K562 (cell line): ENCODE measurements around the gene DCAF6. TPM values are rescaled to one million over a fixed set of nuclear protein-coding genes. Genes with fewer than 3 reads are reported as not detected.
A peak's percentile ranks its signal among the peaks of the same experiment; 100 is the strongest.

Experiments
- ATF1 ChIP-seq, 2 experiments: fragments of 450-650 bp in 1 of 2; IDR thresholded peaks; 2 replicates each; pipeline ENCODE4 v1.6.1; 2016; ENCODE audit warnings: missing compliant biosample characterization in 1 of 2, missing genetic modification characterization in 1 of 2
- BCLAF1 ChIP-seq, 2 experiments: fragments of 450-650 bp in 1 of 2; IDR thresholded peaks; 2 replicates each; pipeline ENCODE4 v1.6.1; 2011 to 2017; ENCODE audit warnings: low read depth in 2 of 2, antibody characterized with exemption in 1 of 2, borderline replicate concordance in 1 of 2, low read length in 1 of 2, mild to moderate bottlenecking in 1 of 2, mixed read lengths in 1 of 2; ENCODE audit not compliant: control insufficient read depth in 1 of 2
- CHD4 ChIP-seq: fragments of 200-600 bp; sonication (generic); IDR thresholded peaks from 3 replicates; pipeline ENCODE4 v1.6.1; 2012; ENCODE audit warnings: low read depth, mild to moderate bottlenecking, mixed read lengths, low read length, inconsistent platforms; ENCODE audit not compliant: insufficient read depth, insufficient replicate concordance, poor library complexity, severe bottlenecking
- EZH2 ChIP-seq: IDR thresholded peaks from 2 replicates; pipeline ENCODE4 v1.6.1; 2012; ENCODE audit warnings: low read depth, mild to moderate bottlenecking, inconsistent platforms, low read length, borderline replicate concordance
- ILF3 ChIP-seq: fragments of 450-650 bp; IDR thresholded peaks from 2 replicates; pipeline ENCODE4 v1.6.1; 2018; ENCODE audit warnings: antibody characterized with exemption, mild to moderate bottlenecking, moderate library complexity, borderline replicate concordance
- PCBP1 ChIP-seq: fragments of 200-400 bp; formaldehyde crosslinking; IDR thresholded peaks from 2 replicates; pipeline ENCODE4 v1.6.1; 2018; ENCODE audit warnings: mild to moderate bottlenecking, low read depth, low read length; ENCODE audit not compliant: poor library complexity, severe bottlenecking
- RBM34 ChIP-seq: fragments of 200-400 bp; formaldehyde crosslinking; IDR thresholded peaks from 2 replicates; pipeline ENCODE4 v1.6.1; 2018; ENCODE audit warnings: low read length, borderline replicate concordance; ENCODE audit not compliant: insufficient read depth
- RFX7 ChIP-seq: fragments of 250-450 bp; sonication (Bioruptor Pico); IDR thresholded peaks from 2 replicates; pipeline ENCODE4 v1.5.1; 2021; ENCODE audit warnings: mild to moderate bottlenecking
- RNF219 ChIP-seq: fragments of 250-450 bp; sonication (Bioruptor Pico); IDR thresholded peaks from 2 replicates; pipeline ENCODE4 v1.5.0; 2022; ENCODE audit warnings: mild to moderate bottlenecking
- TAF7 ChIP-seq: fragments of 450-650 bp; IDR thresholded peaks from 2 replicates; pipeline ENCODE4 v1.6.1; 2016; ENCODE audit warnings: missing genetic modification characterization, missing compliant biosample characterization
- ZBTB12 ChIP-seq: fragments of 250-450 bp; sonication (Bioruptor Pico); IDR thresholded peaks from 2 replicates; pipeline ENCODE4 v1.4.0; 2020
- ZNF133 ChIP-seq: fragments of 250-450 bp; sonication (Bioruptor Pico); IDR thresholded peaks from 2 replicates; pipeline ENCODE4 v1.4.0; 2020; ENCODE audit warnings: mild to moderate bottlenecking
- ZNF134 ChIP-seq: fragments of 250-450 bp; sonication (Bioruptor Pico); conservative IDR thresholded peaks from 2 replicates; pipeline ENCODE4 v1.4.0; 2020
- ZNF609 ChIP-seq: sonication (generic); formaldehyde crosslinking; IDR thresholded peaks from 2 replicates; pipeline ENCODE4 v1.8.1; 2023; ENCODE audit warnings: missing genetic modification reagents, mild to moderate bottlenecking, borderline replicate concordance
- polyA plus RNA-seq, 8 experiments: library from polyadenylated mRNA; depleted of rRNA in 4 of 8; stranded (reverse) in 5 of 8; unstranded in 3 of 8; fragments of >200 nt; fragmentation: Nextera tagmentation in 2 of 8; fragmentation: Illumina TruSeq in 1 of 8; extraction: Ambion mirVana in 2 of 8; extraction: Trizol in 1 of 8; gene quantifications; 2 replicates each; pipeline versions ENCODE4 v1.2.1 to v1.2.3, GENCODE V29; 2011 to 2014; ENCODE audit warnings: inconsistent platforms in 1 of 8, missing spikeins in 1 of 8
- total RNA-seq, 7 experiments: library from RNA; depleted of rRNA in 6 of 7; stranded (reverse); fragments of >200 nt in 6 of 7; fragmentation: Illumina TruSeq in 2 of 7; extraction: Trizol in 2 of 7; gene quantifications; 2 replicates each; pipeline versions ENCODE4 v1.2.1 to v1.2.3, GENCODE V29; 2011 to 2021; ENCODE audit warnings: low replicate concordance in 1 of 7

The DCAF6 gene
- total and polyA plus RNA-seq, 9 of the 15 experiments (the other 6 are each of a cell fraction or from before 2014, with no cell fraction given) = 19.1 to 102 (median 46.3) TPM

DNA sequence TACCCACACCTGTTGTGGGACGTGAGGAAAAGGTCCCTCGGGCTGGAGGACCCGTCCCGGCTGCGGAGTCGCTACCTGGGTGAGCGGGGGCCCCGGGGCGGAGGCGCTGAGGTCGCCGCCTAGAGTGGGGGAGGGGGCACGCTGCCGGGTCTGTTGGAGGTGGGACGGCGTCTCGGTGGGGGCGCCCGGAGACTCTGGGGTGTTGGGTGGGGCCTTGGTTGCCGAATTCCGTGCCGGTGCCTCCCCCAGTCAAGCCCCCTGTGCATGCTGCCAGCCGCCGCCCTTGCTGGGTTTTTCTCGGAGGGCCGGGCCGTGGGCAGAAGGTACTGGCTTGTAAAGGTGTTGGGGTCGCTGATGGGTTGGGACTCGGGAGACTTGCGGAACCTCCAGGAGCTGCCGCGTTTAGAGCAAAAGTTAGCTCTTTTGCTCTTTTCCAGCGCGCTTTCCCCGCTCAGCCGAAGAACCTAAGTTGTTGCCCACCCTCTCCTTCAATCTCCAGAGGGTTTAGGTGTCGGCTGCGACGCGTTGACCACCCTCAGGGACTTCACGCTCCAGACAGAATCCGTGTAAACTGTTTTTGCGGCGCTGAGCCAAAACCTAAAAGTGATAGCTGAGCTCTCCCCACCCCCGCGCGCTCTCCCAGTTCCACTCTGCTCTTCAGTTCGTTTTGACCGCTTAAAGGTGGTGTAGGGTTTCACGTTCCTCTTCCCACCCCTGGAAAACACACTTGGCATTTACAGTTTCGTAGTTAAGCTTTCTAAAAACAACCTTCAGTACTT, 636 bp downstream of the DCAF6 start, which contains the start of gene MPC2 (continued):
- TF ChIP-seq BCLAF1 (IDR thresholded peaks at IDR 0.05; ENCODE audit: borderline replicate concordance in 1 of 2, control insufficient read depth in 1 of 2, low read depth in 2 of 2, low read length in 1 of 2) = no peak
- no peak for TF ChIP-seq ZBTB12 (CRISPR knock-in tag)
- no peak for TF ChIP-seq ZNF609 (CRISPR knock-in tag)
- no peak for TF ChIP-seq ZNF133 (CRISPR knock-in tag)
- peak; percentile 54; the same call in 1 of the 2 replicates for TF ChIP-seq ILF3
- TF ChIP-seq CHD4 = no peak
- TF ChIP-seq PCBP1 = peak; percentile 96
- no peak for TF ChIP-seq RNF219 (CRISPR knock-in tag)
- no peak for TF ChIP-seq ATF1 (CRISPR knock-in tag; IDR thresholded peaks at IDR 0.05)
- TF ChIP-seq ATF1 (tag; IDR thresholded peaks at IDR 0.05) = peak; percentile 46
- TF ChIP-seq TAF7 = peak; percentile 64; the same call in 1 of the 2 replicates
- TF ChIP-seq RFX7 (CRISPR knock-in tag) = no peak
- no peak for TF ChIP-seq RBM34
- TF ChIP-seq ZNF134 (CRISPR knock-in tag) = no peak
- no peak for TF ChIP-seq EZH2
